Measurements from ENCODE around the gene GPC1.
"Not testable (repeated sequence)": the region's sequence is repeated elsewhere in the genome, so short reads cannot be mapped to it uniquely, and the experiment has no call there.

The GPC1 gene

GRCh38 chr2:240469239-240469636 lies 33.8 kb downstream of the GPC1 start:
- DNase-seq = no peak

GRCh38 chr2:240469740-240470139 lies 34.3 kb downstream of the GPC1 start:
- no peak for DNase-seq

DNA sequence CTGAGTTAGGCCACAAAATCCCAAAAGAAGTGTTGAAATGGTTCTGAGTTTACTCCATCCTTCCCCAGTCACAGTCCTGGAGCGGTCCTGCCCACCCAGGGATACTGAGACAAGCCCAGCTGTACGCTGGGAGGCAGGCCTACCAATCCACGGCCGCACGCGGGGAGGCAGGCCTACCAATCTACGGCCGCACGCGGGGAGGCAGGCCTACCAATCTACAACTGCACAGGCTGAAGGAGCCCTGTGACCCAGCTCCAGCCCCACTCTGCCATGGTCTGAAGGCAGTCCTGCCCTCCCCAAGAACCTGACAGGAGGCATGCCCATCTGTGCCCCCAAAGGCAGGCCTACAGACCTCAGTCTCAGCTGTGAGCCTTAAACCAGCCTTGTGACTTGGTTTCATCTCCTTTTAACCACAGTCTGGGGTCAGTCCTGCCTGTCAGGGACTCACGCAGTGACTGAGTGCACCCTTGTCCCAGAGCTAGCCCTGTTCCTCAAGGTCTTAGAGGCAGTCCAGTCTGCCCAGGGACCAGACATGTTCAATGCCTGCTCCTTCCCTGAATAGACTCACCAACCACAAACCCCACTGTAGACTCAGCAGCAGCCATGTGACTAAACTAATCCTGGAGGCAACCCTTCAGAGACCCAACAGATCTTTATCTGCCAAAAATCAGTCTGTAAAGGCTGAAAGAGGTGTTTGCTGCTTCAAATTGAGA lies 36.8 kb downstream of the GPC1 start:
- no peak for DNase-seq

GRCh38 chr2:240473211-240473610 lies 37.7 kb downstream of the GPC1 start:
- DNase-seq = no peak

GRCh38 chr2:240477916-240478315 lies 42.5 kb downstream of the GPC1 start:
- DNase-seq = no peak

DNA sequence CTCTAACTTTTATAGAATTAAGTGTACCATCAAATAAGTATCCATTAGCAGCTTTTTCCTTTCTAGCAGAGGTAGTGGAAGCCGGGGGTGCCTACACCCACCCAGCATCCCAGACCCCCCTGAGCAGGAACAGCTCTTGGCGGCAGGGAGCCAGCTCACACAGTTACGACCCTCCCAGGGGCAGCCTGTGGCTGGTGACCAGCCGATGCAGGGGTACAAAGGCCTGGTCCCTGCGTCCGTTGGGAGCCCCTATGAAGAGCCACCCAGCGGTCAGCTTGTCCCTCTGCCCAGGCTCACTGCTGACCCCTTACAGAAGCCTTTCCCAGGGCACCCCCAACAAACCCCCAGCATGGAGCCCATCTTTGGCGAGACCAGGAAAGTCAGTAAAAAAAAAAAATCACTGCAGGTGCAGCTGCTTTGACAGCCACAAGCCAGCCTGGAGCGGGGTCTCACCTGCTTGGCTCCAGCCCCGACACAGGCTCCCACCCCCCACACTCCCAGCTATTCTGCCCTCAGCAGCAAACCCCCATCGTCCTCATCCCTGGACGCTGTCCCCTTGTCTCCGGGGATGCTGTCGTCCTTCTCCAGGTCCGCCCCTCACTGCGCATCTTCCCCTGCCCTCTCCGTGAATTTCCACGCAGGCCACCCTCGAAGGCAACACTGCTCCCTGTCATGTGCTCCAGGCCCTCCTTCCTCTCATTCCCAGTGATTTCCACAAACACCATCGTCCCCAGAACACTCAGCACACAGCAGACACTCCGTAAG lies 43.1 kb downstream of the GPC1 start:
- no peak for DNase-seq

DNA sequence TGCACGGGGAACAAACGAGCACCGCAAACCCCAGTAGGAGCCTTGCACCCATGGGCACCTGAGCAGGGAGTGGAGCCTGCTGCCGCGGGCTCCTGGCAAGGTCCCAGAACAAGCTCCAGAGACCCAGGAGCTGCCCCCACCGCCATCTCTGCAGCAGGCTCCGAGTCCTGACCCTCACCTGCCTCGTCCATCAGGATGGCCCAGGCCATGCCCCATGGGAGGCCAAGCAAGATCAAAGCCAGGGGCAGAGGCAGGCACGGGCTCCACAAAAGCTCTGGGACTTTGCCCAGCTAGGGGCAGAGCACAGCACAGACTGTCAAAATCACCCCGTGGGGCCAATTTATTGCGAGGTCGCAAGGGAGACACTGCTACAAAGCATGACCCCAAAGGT lies 43.6 kb downstream of the GPC1 start:
- no peak for DNase-seq

DNA sequence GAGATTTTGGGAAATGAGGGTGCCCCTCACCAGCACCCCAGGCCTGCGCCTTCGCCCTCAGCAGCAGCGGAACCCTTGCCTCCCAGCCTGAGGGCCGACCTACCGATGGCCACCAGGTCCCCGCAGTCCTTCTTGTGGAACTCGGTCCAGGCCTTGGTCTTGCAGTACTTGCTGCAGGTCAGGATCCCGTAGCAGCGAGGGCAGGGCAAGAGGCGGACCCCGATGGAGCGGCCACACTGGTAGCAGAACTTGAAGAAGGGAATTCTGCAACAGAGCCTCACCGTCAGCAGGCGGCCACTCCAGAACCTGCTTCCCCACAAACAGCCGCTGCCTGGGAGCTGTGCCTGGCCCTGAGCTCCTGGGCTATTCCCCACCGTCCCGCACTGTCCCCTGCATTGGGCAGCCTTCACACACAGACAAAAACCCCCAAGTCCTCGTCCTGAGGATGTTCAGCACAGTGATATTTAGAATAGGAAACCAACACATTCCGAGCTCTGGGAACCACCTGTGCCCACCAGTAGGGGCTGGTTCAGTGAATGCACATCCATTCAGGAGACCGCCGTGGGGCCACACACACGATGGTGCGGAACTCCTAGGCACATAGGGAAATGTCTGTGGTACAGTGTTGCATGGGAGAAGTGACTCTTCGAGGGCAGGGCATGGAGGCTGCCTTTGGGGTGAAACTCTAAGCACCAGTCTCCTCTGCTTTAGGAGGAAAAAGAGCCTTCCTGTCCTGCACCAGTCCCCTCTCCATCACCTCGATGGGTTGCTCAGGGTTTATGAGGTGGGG lies 45.6 kb downstream of the GPC1 start:
- no peak for DNase-seq

DNA sequence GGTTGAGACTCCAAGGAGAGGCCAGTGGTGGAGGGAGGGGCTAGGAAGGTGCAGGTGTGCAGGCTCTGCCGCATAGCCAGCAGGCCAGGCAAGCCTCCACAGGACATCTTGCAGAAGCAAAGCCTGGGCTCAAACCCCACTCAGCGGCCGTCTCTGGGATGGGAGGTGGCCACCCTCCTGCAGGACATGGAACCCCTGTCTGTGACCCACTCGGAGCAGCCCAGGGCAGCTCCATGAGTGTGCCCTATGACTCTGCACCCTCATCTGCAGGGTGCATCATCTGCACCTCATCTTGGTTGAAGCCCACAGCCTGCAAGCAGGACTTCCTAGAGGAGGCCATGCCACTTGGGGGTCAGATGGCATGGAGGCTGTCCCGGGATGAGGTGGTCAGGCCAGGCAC lies 46.3 kb downstream of the GPC1 start:
- no peak for DNase-seq

- no peak for DNase-seq
These were observed 46.7 kb downstream of the GPC1 start for GRCh38 chr2:240482141-240482540.

DNA sequence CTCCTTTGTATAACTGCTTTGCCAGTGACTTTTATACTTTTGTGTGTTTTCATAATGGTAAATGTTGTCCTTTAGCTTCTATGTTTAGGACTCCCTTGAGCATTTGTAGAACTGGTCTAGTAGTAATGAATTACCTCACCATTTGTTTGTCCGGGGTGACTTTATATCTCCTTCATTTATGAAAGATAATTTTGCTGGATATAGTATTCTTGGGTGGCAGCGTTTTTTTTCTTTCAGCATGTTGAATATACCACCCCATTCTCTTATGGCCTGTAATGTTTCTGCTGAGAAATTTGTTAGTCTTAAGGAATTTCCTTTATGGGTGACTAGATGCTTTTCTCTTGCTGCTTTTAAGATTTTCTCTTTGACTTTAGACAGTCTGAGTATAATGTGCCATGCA lies 56.0 kb downstream of the GPC1 start:
- DNase-seq = no peak

GRCh38 chr2:240494194-240494793 lies 58.8 kb downstream of the GPC1 start:
- DNase-seq = no peak

DNA sequence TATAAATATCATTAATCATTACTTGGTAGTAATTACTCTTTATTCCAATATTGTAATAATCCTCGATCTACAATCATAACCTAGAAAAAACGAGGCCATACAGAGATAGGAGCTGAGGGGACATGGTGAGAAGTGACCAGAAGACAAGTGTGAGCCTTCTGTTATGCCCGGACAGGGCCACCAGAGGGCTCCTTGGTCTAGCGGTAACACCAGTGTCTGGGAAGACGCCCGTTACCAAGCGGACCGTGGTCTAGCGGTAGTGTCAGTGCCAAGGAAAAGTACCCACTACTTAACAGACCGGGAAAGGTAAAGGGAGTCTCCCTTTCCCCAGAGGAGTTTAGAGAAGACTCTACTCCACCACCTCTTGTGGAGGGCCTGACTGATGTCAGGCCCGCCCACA lies 59.5 kb downstream of the GPC1 start:
- DNase-seq = not testable (repeated sequence)

DNA sequence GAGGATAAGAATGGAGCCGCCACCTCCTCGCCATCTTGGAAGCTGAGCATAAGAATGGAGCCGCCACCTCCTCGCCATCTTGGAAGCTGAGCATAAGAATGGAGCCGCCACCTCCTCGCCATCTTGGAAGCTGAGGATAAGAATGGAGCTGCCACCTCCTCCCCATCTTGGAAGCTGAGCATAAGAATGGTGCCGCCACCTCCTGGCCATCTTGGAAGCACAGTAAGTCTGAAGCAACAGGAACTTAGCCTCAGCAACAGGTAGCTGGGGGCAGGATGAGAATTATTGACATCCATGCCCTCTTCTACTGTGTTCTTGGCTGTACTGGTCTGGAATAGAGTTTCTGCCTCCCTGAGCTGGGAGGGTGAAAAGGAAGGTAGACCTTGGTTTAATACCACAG lies 61.6 kb downstream of the GPC1 start:
- DNase-seq = not testable (repeated sequence)

DNA sequence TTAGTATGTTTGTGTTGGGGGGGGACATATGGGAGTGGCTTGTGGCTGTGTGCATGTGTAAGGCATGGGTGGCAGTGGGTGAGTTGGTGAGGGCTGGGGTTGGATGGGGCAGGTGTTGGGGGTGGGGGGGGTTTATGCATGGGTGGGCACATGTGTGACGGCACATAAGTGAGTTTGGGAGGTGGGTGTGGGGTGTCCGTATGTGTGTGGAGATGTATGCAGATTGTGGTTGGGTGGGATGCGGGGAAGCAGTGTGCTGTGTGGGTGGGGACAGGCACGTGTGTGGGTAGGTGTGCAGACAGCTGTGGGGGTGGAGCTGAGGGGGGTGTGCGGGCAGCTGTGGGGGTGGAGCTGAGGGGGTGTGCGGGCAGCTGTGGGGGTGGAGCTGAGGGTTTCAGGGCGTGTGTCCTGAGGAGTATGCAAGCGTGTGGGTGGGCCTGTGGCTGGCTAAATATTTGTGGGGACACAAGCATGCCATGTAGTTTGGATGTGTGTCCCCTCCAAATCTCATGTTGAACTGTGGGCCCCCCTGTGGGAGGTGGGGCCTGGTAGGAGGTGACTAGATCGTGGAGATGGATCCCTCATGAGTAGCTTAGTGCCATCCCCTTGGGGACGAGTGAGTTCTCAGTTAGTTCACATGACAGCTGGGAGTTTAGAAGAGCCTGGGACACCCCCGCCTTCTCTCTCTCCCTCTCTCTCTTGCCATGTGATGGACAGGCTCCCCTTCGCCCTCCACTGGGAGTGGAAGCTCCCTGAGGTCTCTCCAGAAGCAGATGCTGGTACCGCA lies 62.9 kb downstream of the GPC1 start:
- DNase-seq = no peak

- no peak for DNase-seq
These were observed 63.4 kb downstream of the GPC1 start for GRCh38 chr2:240498958-240499260.

- no peak for DNase-seq
These were observed 64.1 kb downstream of the GPC1 start for GRCh38 chr2:240499309-240500301.

DNA sequence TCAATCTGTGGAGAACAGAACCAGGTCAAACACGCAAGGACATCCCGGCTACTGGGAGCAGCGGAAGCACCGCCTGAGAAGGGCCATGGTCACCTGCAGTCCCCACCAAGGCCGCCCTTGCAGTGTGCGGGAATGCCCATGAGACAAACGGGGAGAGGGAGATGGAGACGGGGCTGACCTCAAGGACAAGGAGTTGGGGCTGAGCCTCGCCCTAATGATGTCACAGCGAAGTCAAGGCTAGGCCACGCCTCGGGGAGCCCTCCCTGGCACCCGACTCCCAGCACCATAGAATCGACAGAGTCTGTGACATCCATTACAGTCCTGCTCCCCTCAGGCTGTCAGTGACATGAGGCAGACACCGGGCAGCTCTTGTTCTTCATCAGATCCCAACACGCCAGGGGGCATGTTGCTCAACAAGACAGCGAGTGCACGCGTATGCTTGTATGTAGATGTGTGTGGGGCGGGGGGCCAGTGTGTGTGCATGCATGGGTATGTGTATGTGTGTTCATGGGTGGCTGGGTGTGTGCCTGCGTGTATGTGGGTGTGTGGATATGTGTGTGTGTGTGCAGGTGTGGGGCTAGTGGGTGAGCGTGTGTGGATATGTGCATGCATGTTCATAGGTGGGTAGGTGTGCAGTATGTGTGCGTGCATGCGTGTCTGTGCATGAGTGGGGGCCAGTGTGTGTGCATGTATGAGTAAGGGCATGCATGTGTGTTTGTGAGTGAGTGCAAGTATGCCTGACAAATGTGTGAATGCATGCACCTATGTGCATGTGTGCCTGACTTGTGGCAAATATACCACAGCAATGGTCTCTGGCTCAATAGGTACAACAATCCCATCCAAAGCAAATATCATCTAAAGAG lies 65.3 kb downstream of the GPC1 start:
- DNase-seq = no peak

GRCh38 chr2:240501531-240501991 lies 66.1 kb downstream of the GPC1 start:
- DNase-seq = no peak

DNA sequence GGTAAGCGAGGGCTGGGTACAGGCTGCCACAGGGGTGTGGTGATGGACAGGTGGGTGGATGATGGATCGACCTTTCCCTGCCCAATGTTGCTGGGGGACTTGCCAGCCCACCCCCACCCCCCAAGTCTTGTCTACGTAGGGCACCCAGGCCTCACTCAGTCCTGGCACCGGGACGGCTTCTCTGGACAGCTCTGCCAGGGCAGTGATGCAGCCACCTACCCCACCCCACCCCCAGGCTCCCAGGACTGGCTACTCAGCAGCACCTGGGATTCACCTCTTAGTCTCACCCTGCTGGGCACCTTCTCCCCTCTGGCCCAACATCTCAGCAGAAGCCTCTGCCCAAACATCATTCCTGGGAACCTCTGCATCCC lies 66.6 kb downstream of the GPC1 start:
- DNase-seq = no peak
